HG03354 (cell line): ENCODE data around the gene BRD3.

Source experiments
- ATAC-seq: cut with Tn5 transposase; IDR thresholded peaks from one replicate; pipeline ENCODE4 v1.9.1; 2021; ENCODE audit warnings: mild to moderate bottlenecking; ENCODE audit not compliant: unreplicated experiment, poor library complexity, severe bottlenecking

Gene BRD3

GRCh38 chr9:134066913-134067851, 644 bp downstream of the BRD3 start:
- peak; percentile 11 for ATAC-seq

- no peak for ATAC-seq
These were observed 1.3 kb downstream of the BRD3 start for GRCh38 chr9:134066526-134066912.

- ATAC-seq: peak; percentile 32
These were observed 2.0 kb downstream of the BRD3 start for GRCh38 chr9:134065612-134066419.

GRCh38 chr9:134064711-134065110, 3.1 kb downstream of the BRD3 start:
- ATAC-seq: no peak

- ATAC-seq: no peak
These were observed 4.0 kb downstream of the BRD3 start for GRCh38 chr9:134063571-134064450.

- ATAC-seq: no peak
These were observed 4.7 kb downstream of the BRD3 start for GRCh38 chr9:134063088-134063570.

GRCh38 chr9:134062461-134063087, 5.3 kb downstream of the BRD3 start:
- ATAC-seq: no peak

- no peak for ATAC-seq
These were observed 6.0 kb downstream of the BRD3 start for GRCh38 chr9:134061688-134062371.

- ATAC-seq: no peak
These were observed 6.7 kb downstream of the BRD3 start for GRCh38 chr9:134061019-134061687.

GRCh38 chr9:134060546-134060945, 7.3 kb downstream of the BRD3 start:
- ATAC-seq: no peak

GRCh38 chr9:134059661-134060395, 8.0 kb downstream of the BRD3 start:
- ATAC-seq: peak; percentile 86

- ATAC-seq: no peak
These were observed 8.6 kb downstream of the BRD3 start for GRCh38 chr9:134059188-134059641.

GRCh38 chr9:134058716-134059115, 9.1 kb downstream of the BRD3 start:
- no peak for ATAC-seq

- no peak for ATAC-seq
These were observed 9.8 kb downstream of the BRD3 start for GRCh38 chr9:134057751-134058701.

GRCh38 chr9:134057307-134057657, 10.5 kb downstream of the BRD3 start:
- no peak for ATAC-seq

- ATAC-seq: no peak
These were observed 11.1 kb downstream of the BRD3 start for GRCh38 chr9:134056483-134057306.
